GM15510 (cell line): ENCODE data around the gene TMEM245.

Experiments
- POLR2A ChIP-seq: IDR thresholded peaks from 3 replicates; pipeline ENCODE4 v1.6.1; 2011; ENCODE audit warnings: borderline replicate concordance; ENCODE audit not compliant: insufficient read length; ENCODE audit errors: extremely low read depth

The TMEM245 gene

DNA sequence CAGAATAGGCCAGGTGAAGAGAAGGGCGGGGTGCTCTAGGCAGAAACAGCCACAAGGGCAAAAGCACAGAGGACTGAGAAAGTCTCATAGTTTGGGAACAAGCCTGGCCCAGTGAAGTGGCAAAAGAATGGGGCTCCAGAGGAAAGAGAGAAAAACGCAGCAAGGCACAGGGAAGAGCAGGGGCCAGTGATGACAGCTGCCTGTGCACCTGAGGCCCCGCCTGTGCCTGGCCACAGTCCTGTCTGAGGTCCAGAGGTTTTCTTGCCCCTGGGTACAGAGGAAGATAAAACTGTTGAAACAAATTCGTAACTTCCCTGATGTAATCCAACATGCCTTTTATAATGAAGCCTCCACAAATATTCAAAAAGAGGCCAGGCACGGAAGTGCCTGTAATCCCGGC lies 25.3 kb upstream of the TMEM245 start:
- TF ChIP-seq POLR2A, result no peak

DNA sequence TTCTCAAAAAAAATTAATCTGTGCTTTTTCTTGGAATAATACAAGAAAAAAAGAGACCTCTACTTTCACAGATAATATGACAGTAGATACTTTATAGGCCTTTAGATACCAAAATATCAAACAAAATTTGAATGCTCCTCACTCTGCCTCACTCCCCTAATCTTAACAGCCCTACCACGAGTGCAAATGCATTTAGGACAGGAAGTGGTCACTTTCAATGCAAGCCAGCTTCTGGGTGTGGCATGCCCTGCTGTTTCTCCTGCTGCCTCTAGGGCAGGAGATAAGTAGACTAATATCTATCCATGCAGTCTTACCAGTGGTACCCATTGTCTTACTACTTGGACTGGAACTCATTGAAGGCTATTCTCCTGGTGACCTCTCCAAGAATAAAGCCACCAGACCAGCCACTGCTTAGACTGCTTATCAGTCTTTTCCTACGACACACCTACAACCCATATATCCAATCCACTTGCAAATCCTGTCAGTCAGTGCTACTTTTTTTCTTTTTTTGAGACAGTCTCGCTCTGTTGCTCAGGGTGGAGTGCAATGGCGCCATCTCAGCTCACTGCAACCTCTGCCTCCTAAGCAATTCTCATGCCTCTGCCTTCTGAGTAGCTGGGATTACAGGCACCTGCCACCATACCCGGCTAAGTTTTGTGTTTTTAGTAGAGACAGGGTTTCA lies 24.3 kb upstream of the TMEM245 start:
- TF ChIP-seq POLR2A, result no peak

- TF ChIP-seq POLR2A, result no peak
Measured at GRCh38 chr9:109141375-109141774, 21.6 kb upstream of the TMEM245 start.

DNA sequence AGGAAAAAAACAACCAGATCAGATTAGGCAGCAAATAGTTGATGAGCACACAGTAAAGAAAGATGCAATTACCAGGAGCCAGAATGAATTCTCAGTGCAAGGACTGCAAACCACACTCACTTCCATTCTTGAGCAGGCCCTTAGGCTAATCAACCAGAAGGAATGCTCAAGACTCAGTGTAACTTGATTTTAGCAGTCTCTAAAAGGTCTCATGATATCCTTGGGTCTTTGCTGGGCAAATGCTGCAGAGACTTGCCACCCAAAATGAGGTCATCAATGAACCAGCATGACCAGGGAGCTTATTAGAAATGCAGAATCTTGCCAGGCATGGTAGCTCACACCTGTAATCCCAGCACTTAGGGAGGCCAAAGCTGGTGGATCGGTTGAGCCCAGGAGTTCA lies 20.1 kb upstream of the TMEM245 start:
- no peak for TF ChIP-seq POLR2A

DNA sequence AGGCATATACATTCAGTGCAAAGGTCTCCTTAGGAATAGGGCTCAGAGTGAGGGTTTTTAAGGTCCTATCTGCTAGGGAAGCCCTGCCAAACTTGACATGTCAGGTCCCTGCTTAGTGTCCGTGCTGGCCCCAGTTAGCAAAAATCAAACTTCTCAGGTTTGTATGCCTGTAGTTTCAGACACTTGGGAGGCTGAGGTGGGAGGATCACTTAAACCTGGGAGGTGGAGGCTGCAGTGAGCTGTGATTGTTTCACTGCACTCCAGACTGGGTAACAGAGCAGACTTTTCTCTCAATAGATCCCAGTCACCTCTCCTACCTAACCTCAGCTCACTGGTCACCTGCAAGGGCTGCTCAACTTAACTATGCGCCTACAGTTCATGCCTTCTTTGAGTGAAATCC lies 18.7 kb upstream of the TMEM245 start:
- no peak for TF ChIP-seq POLR2A

DNA sequence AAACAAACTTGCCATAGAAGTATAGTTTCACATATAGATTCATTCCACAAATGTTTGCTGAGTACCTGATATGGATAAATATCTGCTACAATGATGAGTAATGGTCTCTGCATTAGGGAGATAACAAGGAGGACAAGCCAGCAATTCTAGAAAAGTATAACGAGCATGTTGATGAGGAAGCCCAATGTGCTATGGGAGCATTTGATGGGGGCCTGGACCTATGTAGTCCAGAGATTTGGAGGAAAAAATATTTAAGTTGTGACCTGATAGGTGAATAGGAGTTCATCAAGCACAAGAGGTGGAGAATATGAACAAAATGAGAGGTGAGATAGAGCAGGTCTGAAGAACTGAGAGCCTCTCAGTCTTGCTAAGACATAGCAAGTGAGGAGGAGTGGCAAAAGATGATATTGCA lies 14.4 kb upstream of the TMEM245 start:
- no peak for TF ChIP-seq POLR2A

GRCh38 chr9:109133533-109133932 lies 13.8 kb upstream of the TMEM245 start:
- no peak for TF ChIP-seq POLR2A

- TF ChIP-seq POLR2A, result no peak
Measured at GRCh38 chr9:109132567-109133021, 12.8 kb upstream of the TMEM245 start.

DNA sequence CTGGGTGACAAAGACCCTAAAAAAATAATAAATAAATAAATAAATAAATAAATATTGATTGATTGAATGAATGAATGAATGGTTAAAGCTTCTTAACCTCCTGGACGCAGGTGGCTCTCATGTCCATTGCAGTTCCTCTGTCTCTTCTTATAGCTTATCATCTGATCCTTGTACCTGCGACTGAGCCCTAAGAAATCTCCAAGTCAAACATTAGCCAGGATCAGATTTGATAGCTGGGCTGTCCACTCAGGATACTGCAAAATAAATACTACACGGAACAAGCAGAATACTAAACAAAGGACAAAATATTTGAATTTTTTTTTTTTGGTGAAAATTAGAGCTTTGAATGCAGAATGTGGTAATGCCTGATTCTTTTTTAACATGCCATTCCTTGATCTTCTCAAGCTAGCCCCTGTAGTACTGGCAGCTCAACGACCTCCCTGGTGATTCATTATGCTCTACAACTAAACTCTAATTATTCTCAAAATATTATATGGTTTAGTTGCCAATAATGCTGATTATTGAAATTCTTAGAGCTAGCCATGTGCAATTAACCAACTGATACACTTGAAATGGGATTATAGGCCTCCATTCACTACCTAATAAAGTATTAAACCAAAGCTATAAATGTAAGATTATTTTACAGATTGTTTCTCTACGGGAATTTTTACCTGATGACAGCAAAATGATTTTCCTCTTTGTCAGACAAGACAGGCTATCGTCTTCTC lies 9.9 kb upstream of the TMEM245 start:
- TF ChIP-seq POLR2A, result no peak

GRCh38 chr9:109124121-109124520 lies 4.4 kb upstream of the TMEM245 start:
- TF ChIP-seq POLR2A, result no peak

- TF ChIP-seq POLR2A, result no peak
Measured at GRCh38 chr9:109122726-109123621, 3.2 kb upstream of the TMEM245 start.

GRCh38 chr9:109121232-109121796 lies 1.6 kb upstream of the TMEM245 start:
- no peak for TF ChIP-seq POLR2A

GRCh38 chr9:109120204-109120789 lies 550 bp upstream of the TMEM245 start:
- TF ChIP-seq POLR2A, result no peak

GRCh38 chr9:109118808-109119438 lies 824 bp downstream of the TMEM245 start:
- no peak for TF ChIP-seq POLR2A
